Stomach (tissue), 9 donors: ENCODE measurements around the gene LRP1. TPM values are rescaled to one million over a fixed set of nuclear protein-coding genes. Genes with fewer than 3 reads are reported as not detected.

ENCODE experiments used
- DNase-seq, 2 donors: peaks; one replicate each; pipeline versions ENCODE4 v3.0.0 to v3.0.0-alpha.2; 2013 to 2019
- H3K27ac ChIP-seq, 5 donors: fragments of 200-600 bp in 4 of 5; sonication (generic) in 4 of 5; one replicate each; pipeline ENCODE4 v1.5.1; 2013 to 2019; ENCODE audit warnings: mild to moderate bottlenecking in 1 of 5, moderate library complexity in 1 of 5
- H3K27me3 ChIP-seq, 3 donors: fragments of 200-600 bp; sonication (generic); one replicate each; pipeline ENCODE4 v1.5.1; 2017 to 2019; ENCODE audit warnings: mixed run types in 1 of 3
- H3K36me3 ChIP-seq, 4 donors: fragments of 200-600 bp; sonication (generic); 1 replicate in 3 of 4; 2 replicates in 1 of 4; pipeline ENCODE4 v1.5.1; 2016 to 2019
- H3K4me1 ChIP-seq, 4 donors: fragments of 200-600 bp; sonication (generic); one replicate each; pipeline ENCODE4 v1.5.1; 2016 to 2019
- H3K4me3 ChIP-seq, 4 donors: fragments of 200-600 bp; sonication (generic) in 3 of 4; one replicate each; pipeline ENCODE4 v1.5.1; 2016 to 2019; ENCODE audit warnings: mild to moderate bottlenecking in 1 of 4
- H3K9me3 ChIP-seq, 4 donors: fragments of 200-600 bp; sonication (generic); one replicate each; pipeline ENCODE4 v1.5.1; 2016 to 2019
- EP300 ChIP-seq: sonication (generic); formaldehyde crosslinking; IDR thresholded peaks from one replicate; pipeline ENCODE4 v1.6.1; 2017; ENCODE audit warnings: antibody characterized with exemption
- POLR2A ChIP-seq, 4 donors: fragments of 450-650 bp; IDR thresholded peaks; one replicate each; pipeline ENCODE4 v1.6.1; 2016; ENCODE audit warnings: antibody characterized with exemption in 4 of 4, control low read depth in 2 of 4, mild to moderate bottlenecking in 1 of 4, moderate library complexity in 1 of 4
- POLR2AphosphoS5 ChIP-seq, 3 donors: sonication (generic); formaldehyde crosslinking; IDR thresholded peaks; one replicate each; pipeline ENCODE4 v1.6.1; 2016; ENCODE audit warnings: antibody characterized with exemption in 3 of 3
- WGBS, 5 donors: extraction: QIAGEN DNeasy Blood & Tissue Kit in 3 of 5; methylation state at CpG; one replicate each; pipeline versions ENCODE4 v1.1.5 to v1.1.7; 2013 to 2018; 5-methylcytosine and 5-hydroxymethylcytosine counted together
- intact Hi-C: fragments of 100-400 bp; cut with DNase I; formaldehyde crosslinking; loops from one replicate; pipeline ENCODE4 v1.15.1; 2023; ENCODE audit warnings: low total_unique reads
- polyA plus RNA-seq, 3 donors: library from polyadenylated mRNA; stranded (reverse); fragments of 200-250 nt; gene quantifications; one replicate each; pipeline ENCODE4 v1.2.3, GENCODE V29; 2013
- total RNA-seq, 5 donors: library from RNA; depleted of rRNA; stranded (reverse); fragments of >200 nt; gene quantifications; one replicate each; pipeline versions ENCODE4 v1.1.0 to v1.2.3, GENCODE V29; 2014 to 2016
- TF ChIP-seq, protein P1 (sequence below), 7 experiments: fragments of 450-650 bp in 4 of 7; fragments of 200-600 bp in 3 of 7; sonication (generic) in 3 of 7; IDR thresholded peaks; one replicate each; pipeline ENCODE4 v1.5.1; 2016 to 2019; ENCODE audit warnings: antibody characterized with exemption in 7 of 7, control low read depth in 2 of 7, mild to moderate bottlenecking in 1 of 7
- donor health status: healthy with polysubstance abuse.
- donor health status: Bipolar disorder and iron deficiency.
- donor health status: healthy.

The LRP1 gene
- total and polyA plus RNA-seq, 8 donors: 13.5 to 510 (median 100) TPM

DNA sequence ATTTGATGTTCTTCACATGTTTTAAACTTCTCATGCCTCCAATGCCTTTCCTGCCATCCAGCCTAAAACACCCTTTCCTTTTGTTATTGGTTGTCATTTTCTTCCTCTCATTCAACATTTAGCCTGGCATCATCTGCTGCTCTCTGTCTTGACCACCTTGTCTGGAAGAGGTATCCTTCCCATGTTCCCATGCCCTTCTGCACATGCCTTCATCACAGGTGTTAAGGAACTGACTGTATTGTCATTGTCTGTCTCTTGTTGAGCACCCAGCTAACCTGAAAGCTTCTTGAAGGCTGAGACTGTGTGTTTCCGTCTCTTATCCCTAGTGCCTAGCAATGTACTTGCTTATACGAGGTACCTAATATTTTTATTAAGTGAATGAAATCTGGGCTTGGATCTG lies 4.5 kb upstream of the LRP1 start:
- intact Hi-C loops: loop anchor here (2.0 kb wide), 1 partner anchor 59 kb away; no protein-coding TSS in a partner anchor
- DNase-seq: no peak
- H3K36me3 ChIP-seq: no peaks in the 10 kb centered on the region
- peaks cover 0 to 6% (median 0%) of the 10 kb centered on the region in 3 donors for H3K27me3 ChIP-seq
- no peak overlapping the region for H3K27ac ChIP-seq
- no peaks in the 10 kb centered on the region for H3K9me3 ChIP-seq
- peaks cover 0 to 14% (median 11%) of the 10 kb centered on the region in 4 donors for H3K4me1 ChIP-seq
- no peak overlapping the region for H3K4me3 ChIP-seq
- WGBS, 5 donors: 30 to 53% (median 45%) methylated on average over 2 of the region's 2 CpGs
- TF ChIP-seq EP300 (no peak), POLR2A (IDR thresholded peaks at IDR 0.05) (no peak), POLR2AphosphoS5 (IDR thresholded peaks at IDR 0.05) (no peak)
- TF ChIP-seq, protein P1, sequence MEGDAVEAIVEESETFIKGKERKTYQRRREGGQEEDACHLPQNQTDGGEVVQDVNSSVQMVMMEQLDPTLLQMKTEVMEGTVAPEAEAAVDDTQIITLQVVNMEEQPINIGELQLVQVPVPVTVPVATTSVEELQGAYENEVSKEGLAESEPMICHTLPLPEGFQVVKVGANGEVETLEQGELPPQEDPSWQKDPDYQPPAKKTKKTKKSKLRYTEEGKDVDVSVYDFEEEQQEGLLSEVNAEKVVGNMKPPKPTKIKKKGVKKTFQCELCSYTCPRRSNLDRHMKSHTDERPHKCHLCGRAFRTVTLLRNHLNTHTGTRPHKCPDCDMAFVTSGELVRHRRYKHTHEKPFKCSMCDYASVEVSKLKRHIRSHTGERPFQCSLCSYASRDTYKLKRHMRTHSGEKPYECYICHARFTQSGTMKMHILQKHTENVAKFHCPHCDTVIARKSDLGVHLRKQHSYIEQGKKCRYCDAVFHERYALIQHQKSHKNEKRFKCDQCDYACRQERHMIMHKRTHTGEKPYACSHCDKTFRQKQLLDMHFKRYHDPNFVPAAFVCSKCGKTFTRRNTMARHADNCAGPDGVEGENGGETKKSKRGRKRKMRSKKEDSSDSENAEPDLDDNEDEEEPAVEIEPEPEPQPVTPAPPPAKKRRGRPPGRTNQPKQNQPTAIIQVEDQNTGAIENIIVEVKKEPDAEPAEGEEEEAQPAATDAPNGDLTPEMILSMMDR (IDR thresholded peaks at IDR 0.05): no peak

- Histone ChIP-seq H3K4me3 (no peak overlapping the region), H3K4me1 (peaks cover 5 to 19% (median 16%) of the 10 kb centered on the region in 4 donors), H3K27me3 (peaks cover 0 to 11% (median 0%) of the 10 kb centered on the region in 3 donors), H3K9me3 (no peaks in the 10 kb centered on the region), H3K27ac (peak overlapping the region in 1 of 5 donors; percentile 13), H3K36me3 (no peaks in the 10 kb centered on the region)
- 12 to 14% (median 13%) methylated on average over 10 of the region's 10 CpGs for WGBS, 5 donors
- peak; percentile 80 to 92 for DNase-seq
- TF ChIP-seq POLR2A (IDR thresholded peaks at IDR 0.05) (no peak), POLR2AphosphoS5 (IDR thresholded peaks at IDR 0.05) (peak in 2 of 3 donors; percentile 10 to 70)
- TF ChIP-seq, protein P1 (IDR thresholded peaks at IDR 0.05): peak in 6 of 7 experiments; percentile 49 to 99 (median 96)
- intact Hi-C loops: loop anchor here (2.0 kb wide), 1 partner anchor 58 kb away; no protein-coding TSS in a partner anchor
Observed at GRCh38 chr12:57124261-57124877, 3.9 kb upstream of the LRP1 start.

GRCh38 chr12:57126061-57126460 lies 2.2 kb upstream of the LRP1 start:
- WGBS, 5 donors: 92 to 97% (median 94%) methylated on average over 11 of the region's 11 CpGs
- H3K27ac ChIP-seq: peak overlapping the region in 1 of 5 donors; percentile 96

DNA sequence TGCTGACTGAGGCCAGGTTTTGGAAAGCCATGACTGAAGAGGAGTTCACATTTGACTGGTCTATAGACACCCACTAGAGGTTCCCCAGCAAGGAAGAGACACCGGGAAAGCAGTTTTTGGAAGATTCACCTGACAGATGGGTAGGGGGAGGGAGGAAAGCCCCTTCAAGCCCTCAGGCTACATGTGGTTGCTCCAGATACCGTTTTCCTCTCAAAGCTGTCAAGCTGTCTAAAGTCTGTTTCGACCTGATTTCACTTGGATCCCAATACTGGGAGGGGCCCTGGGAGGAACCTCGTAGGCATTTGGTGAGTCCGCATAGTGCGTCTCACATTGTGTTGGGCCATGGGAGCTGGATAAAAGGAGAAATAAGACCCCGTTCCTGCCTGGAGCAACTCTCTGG lies 1.7 kb upstream of the LRP1 start:
- DNase-seq: no peak
- intact Hi-C loops: no loop called here
- Histone ChIP-seq H3K36me3 (no peaks in the 10 kb centered on the region), H3K9me3 (no peaks in the 10 kb centered on the region), H3K4me3 (peak overlapping the region in 1 of 4 donors; percentile 80), H3K27ac (peak overlapping the region in 4 of 5 donors; percentile 94 to 98 (median 96)), H3K4me1 (peaks cover 16 to 39% (median 28%) of the 10 kb centered on the region in 4 donors), H3K27me3 (peaks cover 0 to 13% (median 0%) of the 10 kb centered on the region in 3 donors)
- TF ChIP-seq, protein P1 (IDR thresholded peaks at IDR 0.05): no peak
- TF ChIP-seq EP300 (no peak), POLR2A (IDR thresholded peaks at IDR 0.05) (no peak)
- WGBS, 5 donors: 52 to 57% (median 55%) methylated on average over 7 of the region's 7 CpGs

More at GRCh38 chr12:57126061-57126460, 2.2 kb upstream of the LRP1 start:
- TF ChIP-seq, protein P1 (IDR thresholded peaks at IDR 0.05): no peak
- TF ChIP-seq POLR2A (IDR thresholded peaks at IDR 0.05) (no peak), EP300 (no peak), POLR2AphosphoS5 (IDR thresholded peaks at IDR 0.05) (no peak)
- no peaks in the 10 kb centered on the region for H3K36me3 ChIP-seq
- H3K9me3 ChIP-seq: no peaks in the 10 kb centered on the region
- intact Hi-C loops: no loop called here
- no peak for DNase-seq
- peaks cover 0 to 13% (median 0%) of the 10 kb centered on the region in 3 donors for H3K27me3 ChIP-seq
- H3K4me3 ChIP-seq: no peak overlapping the region
- H3K4me1 ChIP-seq: peaks cover 13 to 34% (median 26%) of the 10 kb centered on the region in 4 donors
